GM21423 (cell line): ENCODE measurements around the gene MPV17.
"Not testable (repeated sequence)": the region's sequence is repeated elsewhere in the genome, so short reads cannot be mapped to it uniquely, and the experiment has no call there.

Experiments used
- ATAC-seq: cut with Tn5 transposase; IDR thresholded peaks from one replicate; pipeline ENCODE4 v1.9.1; 2021; ENCODE audit warnings: mild to moderate bottlenecking, moderate library complexity; ENCODE audit not compliant: unreplicated experiment

Gene MPV17

GRCh38 chr2:27323596-27324285 is 844 bp upstream of the MPV17 start:
- no peak for ATAC-seq

GRCh38 chr2:27322301-27322765 is 564 bp downstream of the MPV17 start:
- ATAC-seq = no peak

- ATAC-seq = no peak
These were observed 1.8 kb downstream of the MPV17 start for GRCh38 chr2:27320958-27321543.

GRCh38 chr2:27319839-27320238 is 3.1 kb downstream of the MPV17 start:
- ATAC-seq = not testable (repeated sequence)

- ATAC-seq = no peak
These were observed 6.1 kb downstream of the MPV17 start for GRCh38 chr2:27316655-27317412.

- ATAC-seq = no peak
These were observed 7.8 kb downstream of the MPV17 start for GRCh38 chr2:27315122-27315521.

GRCh38 chr2:27314709-27315108 is 8.2 kb downstream of the MPV17 start:
- ATAC-seq = no peak

- no peak for ATAC-seq
These were observed 8.8 kb downstream of the MPV17 start for GRCh38 chr2:27313882-27314645.

GRCh38 chr2:27312152-27312551 is 10.7 kb downstream of the MPV17 start:
- ATAC-seq = no peak

GRCh38 chr2:27309651-27310050 is 13.2 kb downstream of the MPV17 start:
- no peak for ATAC-seq

GRCh38 chr2:27308359-27308881 is 14.5 kb downstream of the MPV17 start, which contains the start of gene UCN:
Gene UCN (minus strand): TSS chr2:27308445. CDS start chr2:27307895, 550 bp downstream.
- ATAC-seq = no peak

- no peak for ATAC-seq
These were observed 15.1 kb downstream of the MPV17 start for GRCh38 chr2:27307545-27308358.

- ATAC-seq = no peak
These were observed 15.7 kb downstream of the MPV17 start for GRCh38 chr2:27307287-27307544.

- ATAC-seq = no peak
These were observed 16.2 kb downstream of the MPV17 start for GRCh38 chr2:27306573-27307286.

- no peak for ATAC-seq
These were observed 16.8 kb downstream of the MPV17 start for GRCh38 chr2:27306136-27306535.

GRCh38 chr2:27305516-27305915 is 17.4 kb downstream of the MPV17 start:
- no peak for ATAC-seq

- ATAC-seq = no peak
These were observed 18.2 kb downstream of the MPV17 start for GRCh38 chr2:27304488-27305240.

GRCh38 chr2:27303093-27304025 is 19.5 kb downstream of the MPV17 start:
- no peak for ATAC-seq
